ENCODE measurements around the gene HS3ST3B1.

The HS3ST3B1 gene

GRCh38 chr17:14346801-14347200 is 45.9 kb downstream of the HS3ST3B1 start:
- DNase-seq (ENCODE audit: extremely low read depth, low read depth): no peak
- no peak overlapping the region for H3K4me3 ChIP-seq (replicated peaks; ENCODE audit: low read depth, low read length)
- TF ChIP-seq CTCF (IDR thresholded peaks at IDR 0.05; ENCODE audit: low read depth, low read length, missing control alignments): no peak

- no peak overlapping the region for H3K4me3 ChIP-seq (replicated peaks; ENCODE audit: low read depth, low read length)
- DNase-seq (ENCODE audit: extremely low read depth, low read depth): no peak
- no peak for TF ChIP-seq CTCF (IDR thresholded peaks at IDR 0.05; ENCODE audit: low read depth, low read length, missing control alignments)
Observed at GRCh38 chr17:14351493-14351892, 50.6 kb downstream of the HS3ST3B1 start.

GRCh38 chr17:14352136-14352535 is 51.3 kb downstream of the HS3ST3B1 start:
- no peak for TF ChIP-seq CTCF (IDR thresholded peaks at IDR 0.05; ENCODE audit: low read depth, low read length, missing control alignments)
- H3K4me3 ChIP-seq (replicated peaks; ENCODE audit: low read depth, low read length): no peak overlapping the region
- no peak for DNase-seq (ENCODE audit: extremely low read depth, low read depth)

- H3K4me3 ChIP-seq (replicated peaks; ENCODE audit: low read depth, low read length): no peak overlapping the region
- TF ChIP-seq CTCF (IDR thresholded peaks at IDR 0.05; ENCODE audit: low read depth, low read length, missing control alignments): no peak
- no peak for DNase-seq (ENCODE audit: extremely low read depth, low read depth)
Observed at GRCh38 chr17:14353861-14354474, 53.1 kb downstream of the HS3ST3B1 start.

GRCh38 chr17:14354807-14355206 is 53.9 kb downstream of the HS3ST3B1 start:
- no peak for DNase-seq (ENCODE audit: extremely low read depth, low read depth)
- no peak overlapping the region for H3K4me3 ChIP-seq (replicated peaks; ENCODE audit: low read depth, low read length)
- no peak for TF ChIP-seq CTCF (IDR thresholded peaks at IDR 0.05; ENCODE audit: low read depth, low read length, missing control alignments)

GRCh38 chr17:14355556-14355955 is 54.7 kb downstream of the HS3ST3B1 start:
- no peak overlapping the region for H3K4me3 ChIP-seq (replicated peaks; ENCODE audit: low read depth, low read length)
- TF ChIP-seq CTCF (IDR thresholded peaks at IDR 0.05; ENCODE audit: low read depth, low read length, missing control alignments): no peak
- DNase-seq (ENCODE audit: extremely low read depth, low read depth): no peak
